NCI-H187 treated with DMSO at 0.1 percent for 48 hours (cell line): ENCODE data around the gene SPECC1.
"Not testable (repeated sequence)": the region's sequence is repeated elsewhere in the genome, so short reads cannot be mapped to it uniquely, and the experiment has no call there.

Experiments
- DNase-seq: peaks from one replicate; lab custom pipeline; 2025; lab: John Stamatoyannopoulos, UW

Gene SPECC1

DNA sequence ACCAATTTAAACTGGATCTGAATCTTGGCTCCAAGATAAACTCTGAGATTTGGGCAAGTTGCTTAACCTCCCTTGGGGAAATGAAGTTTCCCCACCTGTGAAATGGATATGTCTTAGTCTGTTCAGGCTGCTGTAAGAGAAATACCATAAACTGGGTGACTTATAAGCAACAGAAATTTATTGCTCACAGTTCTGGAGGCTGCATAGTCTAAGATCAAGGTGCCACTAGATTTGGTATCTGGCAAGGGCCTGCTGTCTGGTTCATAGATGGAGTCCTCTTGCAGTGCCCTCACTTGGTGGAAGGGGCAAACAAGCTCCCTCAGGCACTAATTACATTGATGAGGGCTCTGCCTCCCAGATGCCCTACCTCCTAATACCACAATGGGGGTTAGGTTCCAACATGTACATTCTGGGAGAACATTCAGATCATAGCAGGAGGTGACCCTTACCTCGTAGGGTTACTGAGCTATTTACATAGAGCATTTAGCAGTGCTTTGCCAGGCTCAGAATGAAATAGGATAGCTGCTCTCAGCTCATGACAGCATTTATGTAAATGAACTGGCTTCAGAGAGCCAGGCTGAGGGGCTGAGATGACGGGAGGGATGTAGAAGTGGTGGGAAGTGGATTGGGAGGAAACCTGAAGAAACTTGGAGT lies 83.9 kb downstream of the SPECC1 start:
- peak; percentile 48 for DNase-seq

DNA sequence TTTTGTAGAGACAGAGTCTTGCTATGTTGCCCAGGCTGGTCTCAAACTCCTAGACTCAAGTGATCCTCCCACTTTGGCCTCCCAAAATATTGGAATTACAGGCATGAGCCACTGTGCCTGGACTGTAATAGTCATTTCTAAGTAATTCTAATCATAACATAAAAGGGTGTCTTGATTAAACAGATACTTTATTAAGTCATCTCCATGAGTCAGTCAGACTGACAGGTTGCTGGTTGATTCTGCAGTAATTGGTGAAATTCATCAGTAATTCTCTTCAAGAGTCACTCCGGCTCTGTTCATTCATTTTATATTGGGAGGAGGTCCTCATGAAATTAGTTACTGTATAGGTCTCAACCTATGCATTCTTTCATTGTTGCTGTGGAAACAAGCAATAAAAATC lies 85.6 kb downstream of the SPECC1 start:
- DNase-seq: no peak

DNA sequence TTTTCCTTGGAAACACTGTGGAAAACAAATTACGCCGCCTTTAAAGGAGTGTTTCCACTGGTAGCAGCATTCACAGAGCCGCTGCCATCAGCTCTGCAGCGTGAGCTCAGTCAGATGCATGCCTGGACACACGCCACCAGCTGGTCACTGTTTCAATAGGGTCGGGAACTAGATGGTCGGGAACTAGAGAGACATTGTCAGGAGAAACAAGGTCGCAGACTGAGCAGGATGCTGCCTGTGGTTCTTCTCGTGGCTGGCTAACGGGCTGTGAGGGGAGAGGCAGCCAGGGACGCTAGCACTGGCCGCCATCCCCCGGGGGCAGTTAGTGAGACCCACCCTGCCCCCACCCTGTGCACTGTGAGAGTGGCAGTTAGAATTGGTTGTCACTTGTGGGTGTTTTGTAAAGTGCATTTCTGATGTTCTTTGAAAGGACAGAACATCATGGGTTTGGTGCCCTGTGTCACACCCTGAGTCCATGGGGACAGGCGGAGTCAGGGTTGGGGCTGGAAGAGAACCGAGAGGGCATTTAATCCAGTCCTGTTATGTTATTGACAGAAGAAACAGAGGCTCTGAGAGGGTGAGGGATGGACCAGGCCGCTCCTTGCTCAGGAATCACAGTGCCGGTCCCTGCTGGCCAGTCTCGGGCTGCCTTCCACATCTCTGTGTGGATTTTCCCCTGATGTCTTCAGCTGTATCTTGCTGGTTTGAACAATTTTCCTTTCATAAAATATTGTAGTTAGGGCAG lies 86.3 kb downstream of the SPECC1 start:
- DNase-seq: no peak

DNA sequence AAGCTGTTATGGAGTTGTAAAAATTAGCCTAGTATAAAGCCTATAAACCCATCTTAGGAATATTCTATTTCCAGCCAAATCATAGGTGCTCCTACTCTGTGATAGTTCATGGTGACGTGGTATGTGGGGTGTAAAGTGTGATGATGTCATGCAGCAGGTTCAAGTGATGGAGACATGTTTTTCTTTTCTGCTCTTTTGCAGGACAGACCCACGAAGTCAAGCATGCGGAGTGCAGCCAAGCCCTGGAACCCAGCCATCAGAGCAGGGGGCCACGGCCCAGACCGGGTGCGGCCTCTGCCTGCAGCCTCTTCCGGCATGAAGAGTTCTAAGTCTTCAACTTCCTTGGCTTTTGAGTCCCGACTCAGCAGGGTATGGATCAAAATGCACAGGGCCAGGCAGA lies 87.3 kb downstream of the SPECC1 start:
- DNase-seq: no peak

DNA sequence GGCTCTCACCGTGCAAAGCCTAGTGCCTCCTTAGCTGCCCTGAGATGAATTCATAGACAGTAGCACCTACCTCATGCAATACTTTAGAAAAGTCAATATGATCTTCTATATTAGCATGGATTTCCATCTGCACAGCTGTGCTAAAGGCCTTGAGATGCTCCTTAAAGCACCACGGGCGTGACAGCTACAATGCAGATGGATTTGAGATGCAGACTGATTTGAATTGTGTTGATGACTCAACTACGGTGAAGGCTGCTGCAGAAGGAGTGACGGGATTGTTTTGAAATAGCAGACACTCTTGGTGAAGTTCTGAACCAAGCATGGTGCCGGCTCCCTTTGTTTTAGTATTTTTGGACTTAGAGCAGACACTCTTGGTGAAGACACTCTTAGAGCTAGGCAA lies 88.2 kb downstream of the SPECC1 start:
- no peak for DNase-seq

DNA sequence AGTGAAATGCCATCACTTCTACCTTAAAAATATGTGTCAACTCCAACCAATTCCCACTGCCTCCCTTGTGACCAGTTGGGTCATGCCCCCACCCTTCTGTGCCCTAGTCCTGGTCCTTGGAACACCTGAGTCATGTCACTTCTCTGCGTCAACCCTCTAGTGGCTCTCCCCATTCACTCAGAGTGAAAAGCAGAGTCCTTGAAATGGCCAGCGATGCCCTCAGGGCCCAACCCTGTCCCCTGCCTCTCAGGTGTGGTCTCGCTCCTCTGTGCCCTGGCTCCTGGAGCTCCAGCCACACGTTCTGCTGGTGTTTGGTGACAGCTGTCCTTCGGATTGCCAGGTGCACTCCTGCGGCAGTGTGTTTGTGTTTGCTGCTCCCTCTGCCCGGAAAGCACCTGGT lies 89.2 kb downstream of the SPECC1 start:
- no peak for DNase-seq

DNA sequence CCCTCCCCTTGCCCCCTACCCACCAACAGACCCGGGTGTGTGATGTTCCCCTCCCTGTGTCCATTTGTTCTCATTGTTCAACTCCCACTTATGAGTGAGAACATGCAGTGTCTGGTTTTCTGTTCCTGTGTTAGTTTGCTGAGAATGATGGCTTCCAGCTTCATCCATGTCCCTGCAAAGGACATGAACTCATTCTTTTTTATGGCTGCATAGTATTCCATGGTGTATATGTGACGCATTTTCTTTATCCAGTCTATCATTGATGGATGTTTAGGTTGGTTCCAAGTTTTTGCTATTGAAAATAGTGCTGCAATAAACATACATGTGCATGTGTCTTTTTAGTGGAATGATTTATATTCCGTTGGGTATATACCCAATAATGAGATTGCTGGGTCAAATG lies 91.6 kb downstream of the SPECC1 start:
- DNase-seq: not testable (repeated sequence)

DNA sequence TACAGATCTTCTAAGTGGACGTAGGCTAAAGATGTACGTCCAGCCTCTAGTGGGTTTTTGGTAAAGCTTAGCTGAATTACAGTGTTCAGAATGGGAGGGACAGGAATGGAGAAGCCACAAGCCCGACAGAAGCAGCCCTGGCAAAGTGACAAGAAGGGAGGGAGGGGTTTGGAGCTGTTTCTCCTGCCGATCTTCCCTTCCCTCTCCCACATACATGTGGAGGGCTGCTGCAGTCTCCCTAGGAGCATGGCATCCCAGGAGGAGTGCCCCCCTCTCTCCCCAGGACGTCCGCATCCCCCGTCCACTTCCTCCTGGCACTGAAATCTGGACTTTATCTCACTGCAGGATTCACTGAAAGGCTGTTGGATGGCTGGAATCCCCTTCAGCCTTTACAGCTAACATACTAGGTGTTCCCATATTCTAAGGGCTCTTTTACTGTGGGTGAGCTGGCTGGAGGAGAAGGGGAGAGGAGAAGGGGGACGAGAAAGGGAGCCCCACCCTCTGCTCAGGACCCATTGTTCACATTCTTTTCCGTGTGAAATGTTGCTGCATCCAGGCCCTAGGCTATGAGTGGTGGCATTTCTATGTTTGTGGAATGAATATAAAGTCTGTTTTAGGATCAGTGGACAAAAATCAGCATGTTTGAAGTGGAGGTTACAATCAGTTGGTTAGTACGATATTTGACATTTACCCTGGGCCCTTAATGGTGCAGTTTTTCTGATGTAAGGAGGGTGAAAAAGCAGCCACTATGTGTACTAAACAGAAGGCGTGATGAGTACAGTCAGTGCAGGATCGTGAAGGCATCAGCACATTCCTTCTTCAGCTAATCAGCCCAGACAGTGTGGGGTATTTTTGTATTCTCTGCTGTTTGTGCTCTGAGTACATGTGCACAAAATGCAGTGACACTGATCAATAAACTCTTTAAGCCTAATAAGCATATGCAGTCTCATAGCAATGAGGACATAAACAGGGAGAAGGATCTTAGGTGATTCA lies 94.6 kb downstream of the SPECC1 start:
- no peak for DNase-seq

DNA sequence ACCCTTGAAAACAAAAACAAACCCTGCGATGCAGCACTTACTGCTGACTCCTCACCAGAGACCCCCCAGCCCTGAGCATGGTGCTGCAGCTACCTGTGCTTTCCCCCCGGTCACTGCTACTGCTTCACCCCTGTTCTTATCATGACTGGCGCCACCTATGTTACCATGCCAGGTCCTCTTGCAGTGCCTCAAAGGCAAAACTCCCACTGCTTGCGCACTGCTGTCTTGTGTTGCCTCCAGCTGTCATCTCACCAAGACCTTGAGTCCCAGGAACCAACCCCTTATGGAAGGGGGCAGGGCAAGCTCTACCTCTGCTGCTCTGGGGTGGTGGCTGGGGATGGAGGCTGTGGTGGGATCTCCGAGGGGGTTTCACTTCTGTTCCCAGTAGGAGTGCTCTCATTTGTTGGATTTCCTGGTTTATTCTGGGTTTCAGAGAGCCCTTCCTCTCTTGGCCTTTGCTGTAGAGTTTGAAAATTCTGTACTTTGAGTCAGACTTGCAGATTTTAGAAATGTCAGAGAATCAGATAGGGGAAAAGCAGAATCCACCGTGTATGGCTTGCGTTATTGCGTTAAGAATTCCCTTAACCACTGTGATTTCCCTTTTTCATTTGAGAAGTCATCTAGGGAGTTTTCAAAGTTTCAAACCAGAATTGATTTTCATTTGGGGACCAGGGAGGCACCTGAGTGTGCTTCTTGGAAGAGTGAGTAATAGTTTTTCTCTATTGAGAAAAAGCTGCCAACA lies 96.6 kb downstream of the SPECC1 start:
- no peak for DNase-seq

DNA sequence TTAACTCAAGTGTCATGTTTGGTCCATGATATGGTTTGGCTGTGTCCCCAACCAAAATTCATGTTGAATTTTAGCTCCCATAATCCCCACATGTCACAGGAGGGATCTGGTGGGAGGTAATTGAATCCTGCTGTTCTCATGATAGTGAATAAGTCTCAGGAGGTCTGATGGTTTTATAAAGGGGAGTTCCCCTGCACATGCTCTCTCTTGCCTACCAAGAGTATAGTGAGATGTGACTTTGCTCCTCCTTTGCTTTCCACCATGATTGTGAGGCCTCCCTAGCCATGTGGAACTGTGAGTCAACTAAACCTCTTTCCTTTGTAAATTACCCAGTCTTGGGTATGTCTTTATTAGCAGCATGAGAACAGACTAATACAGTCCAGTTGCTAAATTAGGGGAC lies 97.3 kb downstream of the SPECC1 start:
- not testable (repeated sequence) for DNase-seq

DNA sequence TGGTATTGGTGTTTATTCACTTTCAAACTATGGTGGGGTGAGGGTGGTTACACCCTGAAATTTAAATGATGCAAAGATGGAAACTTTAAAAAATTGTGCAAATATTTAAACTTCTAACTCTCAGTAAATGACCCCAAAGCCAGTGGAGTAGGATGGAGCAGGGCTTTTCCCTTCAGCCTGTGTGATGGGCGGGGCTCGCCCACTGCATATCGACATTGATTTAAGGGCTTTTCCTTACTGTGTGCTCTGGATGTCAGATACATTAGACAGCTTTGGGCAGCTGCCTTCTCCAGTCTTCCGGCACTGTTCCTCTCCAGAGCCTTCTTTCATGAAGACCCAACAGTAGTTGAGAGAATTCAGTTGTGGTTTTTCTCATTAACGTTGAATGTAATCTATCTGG lies 99.9 kb downstream of the SPECC1 start:
- no peak for DNase-seq

DNA sequence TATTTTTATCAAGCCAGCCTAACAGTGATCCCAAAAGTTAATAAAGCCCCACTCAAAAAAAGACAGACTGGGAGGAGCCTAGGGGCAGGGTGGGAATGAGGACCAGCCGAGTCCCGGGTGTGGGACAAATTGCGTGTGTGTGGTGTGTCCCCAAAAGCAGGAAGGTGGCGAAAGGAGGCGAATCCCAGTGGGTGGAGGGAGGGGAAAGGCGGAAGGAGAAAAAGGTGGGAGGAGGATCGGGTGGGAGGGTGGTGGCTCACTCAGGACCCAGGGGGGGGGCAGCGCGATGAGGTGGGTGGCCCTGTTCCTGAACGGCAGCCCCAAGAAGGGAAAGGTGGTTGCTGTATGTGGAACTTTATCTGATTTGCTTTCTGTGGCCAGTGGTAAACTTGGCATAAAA lies 102.4 kb downstream of the SPECC1 start:
- DNase-seq: no peak

DNA sequence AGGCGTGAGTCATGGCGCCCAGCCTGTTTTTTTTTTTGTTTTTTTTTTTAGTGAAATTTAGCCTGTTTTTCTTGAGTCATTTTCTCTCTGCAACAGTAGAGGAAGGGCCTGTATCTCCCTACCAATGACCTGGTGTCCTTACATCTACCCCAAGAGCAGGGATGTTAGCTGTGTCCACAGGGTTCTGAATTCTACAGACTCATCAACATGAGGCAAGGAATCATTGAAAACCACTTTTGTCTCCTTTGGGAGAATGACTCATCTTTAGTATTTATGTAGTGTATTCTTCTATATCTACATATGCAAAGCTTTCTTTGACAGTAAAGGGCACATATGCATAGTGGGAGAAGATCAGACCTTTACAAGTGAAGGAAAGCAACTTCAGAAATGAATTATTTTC lies 105.3 kb downstream of the SPECC1 start:
- DNase-seq: no peak

DNA sequence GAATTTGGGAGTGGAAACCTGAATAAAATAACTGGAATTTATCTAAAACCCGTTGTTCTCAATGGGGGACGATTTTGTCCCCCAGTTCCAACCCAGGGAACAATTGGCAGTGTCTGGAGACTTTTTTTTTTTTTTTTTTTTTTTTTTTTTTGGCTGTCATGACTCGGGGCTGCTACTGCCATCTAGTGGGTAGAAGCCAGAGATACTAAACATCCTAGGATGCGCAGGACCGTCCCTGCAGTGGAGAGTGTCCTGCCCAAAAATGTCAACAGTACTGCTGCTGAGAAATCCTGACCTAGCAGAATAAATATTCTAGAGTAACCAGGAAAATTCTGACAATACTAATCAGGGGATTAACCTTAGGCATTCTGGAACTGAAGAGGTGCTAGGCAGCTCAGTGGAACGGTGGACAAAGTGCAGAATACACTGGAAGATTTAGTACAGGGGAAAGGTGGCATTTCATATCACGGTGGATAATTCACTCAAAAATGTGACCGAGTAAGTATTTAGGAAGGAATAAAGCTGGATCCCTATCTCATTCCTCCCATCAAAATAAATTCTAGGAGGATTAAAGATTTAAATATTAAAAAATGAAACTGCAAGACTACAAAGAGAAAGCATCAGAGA lies 107.6 kb downstream of the SPECC1 start:
- DNase-seq: no peak

DNA sequence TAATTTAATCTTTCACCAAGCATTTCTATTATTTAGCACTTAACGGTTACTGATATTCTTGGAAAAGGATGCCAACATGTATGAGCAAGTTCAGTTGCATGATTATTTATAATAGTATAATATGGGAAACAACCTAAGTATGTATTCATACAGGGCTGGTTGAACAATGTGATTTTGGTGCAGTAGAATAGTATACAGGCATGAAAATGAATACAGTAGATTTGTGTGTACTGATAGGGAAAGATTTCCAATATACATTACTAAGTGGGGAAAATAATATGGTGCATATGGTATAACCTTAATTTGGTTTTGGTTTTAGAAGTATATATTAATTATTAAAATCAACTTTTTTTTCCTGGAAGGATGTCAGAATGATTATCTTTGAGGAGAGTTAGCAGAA lies 109.1 kb downstream of the SPECC1 start:
- no peak for DNase-seq

DNA sequence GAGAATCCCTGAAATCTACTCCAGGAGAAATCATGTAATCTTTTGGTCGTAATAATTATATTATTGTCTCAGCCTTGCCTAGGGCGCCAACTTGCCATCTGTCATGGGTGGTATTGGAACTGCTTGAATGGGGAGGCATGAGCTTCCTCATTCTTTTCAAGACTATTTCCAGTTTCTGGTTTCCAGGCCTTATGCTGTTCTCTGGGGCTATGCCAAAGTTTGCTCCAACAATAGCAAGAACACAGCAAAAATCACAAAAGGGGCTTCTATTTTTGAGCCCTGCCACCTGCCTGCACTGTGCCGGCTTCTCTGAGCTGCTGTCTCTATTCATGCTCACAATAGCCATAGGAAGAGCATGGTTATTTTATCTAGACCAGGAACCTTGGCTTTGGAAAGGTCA lies 111.7 kb downstream of the SPECC1 start:
- no peak for DNase-seq

DNA sequence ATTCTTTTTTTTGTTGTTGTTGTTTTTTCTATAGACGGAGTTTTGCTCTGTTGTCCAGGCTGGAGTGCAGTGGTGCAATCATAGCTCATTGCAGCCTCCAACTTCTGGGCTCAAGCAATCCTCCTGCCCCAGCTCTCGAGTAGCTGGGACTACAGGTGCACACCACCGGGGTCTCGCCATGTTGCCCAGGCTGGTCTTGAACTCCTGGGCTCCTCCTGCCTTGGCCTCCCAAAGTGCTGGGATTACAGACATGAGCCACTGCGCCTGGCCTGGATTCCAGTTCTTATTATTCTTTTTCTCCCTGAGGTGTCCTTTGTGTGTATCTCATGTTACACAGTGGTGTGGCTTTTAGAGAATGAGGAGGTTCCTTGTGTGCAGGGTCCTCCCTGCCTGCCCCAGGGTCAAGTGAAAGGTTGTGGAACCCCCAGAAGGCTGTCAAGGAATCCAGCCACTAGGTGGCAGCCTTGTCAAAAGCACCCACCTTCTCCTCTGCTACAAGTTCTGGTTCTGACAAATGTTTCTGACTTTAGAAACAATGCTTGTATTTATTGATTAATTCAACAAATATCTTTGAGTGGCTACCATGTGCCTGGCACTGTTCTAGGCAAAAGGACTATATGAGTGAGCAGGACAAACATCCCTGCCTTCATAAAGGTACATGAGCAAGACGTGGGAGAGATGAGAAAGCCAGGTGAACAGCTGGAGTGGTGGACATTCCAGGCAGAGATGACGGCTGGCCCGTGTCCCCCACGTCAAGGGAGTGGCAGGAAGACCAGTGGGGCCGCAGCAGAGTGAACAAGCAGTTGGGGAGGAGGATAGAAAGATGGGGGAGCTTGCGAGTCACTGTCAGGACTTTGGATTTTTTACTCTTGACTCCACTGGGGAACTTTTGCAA lies 112.4 kb downstream of the SPECC1 start:
- no peak for DNase-seq

DNA sequence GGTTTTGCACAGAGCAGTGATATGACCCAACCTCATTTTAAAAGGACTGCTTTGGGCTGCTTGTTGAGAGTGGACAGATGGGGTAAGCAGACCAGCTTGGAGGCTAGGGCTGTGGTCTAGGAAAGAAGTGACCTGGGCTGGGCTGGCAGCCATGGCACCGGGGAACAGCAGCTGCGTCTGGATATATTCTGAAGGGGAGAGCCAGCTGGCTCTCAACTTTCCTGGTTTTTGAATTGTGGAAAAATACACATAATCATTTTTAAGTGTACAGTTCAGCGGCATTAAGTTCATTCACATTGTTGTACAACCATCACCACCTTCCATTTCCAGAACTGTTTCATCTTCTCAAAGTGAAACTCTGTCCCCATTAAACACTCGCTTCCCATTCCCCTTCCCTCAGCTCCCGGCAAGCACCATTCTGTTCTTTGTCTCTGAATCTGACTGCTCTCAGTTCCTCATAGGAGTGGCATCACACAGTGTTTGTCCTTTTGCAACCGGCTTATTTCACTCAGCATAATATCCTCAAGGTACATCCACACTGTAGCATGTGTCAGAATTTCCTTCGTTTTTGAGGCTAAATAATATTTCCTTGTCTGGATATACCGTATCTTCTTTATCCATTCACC lies 113.2 kb downstream of the SPECC1 start:
- DNase-seq: no peak

DNA sequence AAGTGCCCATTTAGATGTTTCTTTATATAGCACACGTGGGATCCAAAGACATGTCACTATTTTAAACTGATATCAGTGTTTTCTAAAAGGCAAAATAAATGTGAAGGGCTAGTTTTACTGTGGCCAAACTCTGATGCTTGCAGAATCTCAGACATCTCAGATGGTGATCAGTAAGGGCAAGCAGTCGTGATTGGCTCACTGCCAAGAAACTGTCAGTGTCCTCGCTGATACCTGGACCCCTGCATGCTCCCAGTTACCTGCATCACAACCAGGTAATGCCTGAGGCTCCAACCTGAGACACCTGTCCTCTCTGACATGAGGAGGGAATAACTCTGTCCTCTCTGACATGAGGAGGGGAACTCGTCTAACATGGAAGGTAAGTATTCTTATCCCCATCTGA lies 114.0 kb downstream of the SPECC1 start:
- no peak for DNase-seq

DNA sequence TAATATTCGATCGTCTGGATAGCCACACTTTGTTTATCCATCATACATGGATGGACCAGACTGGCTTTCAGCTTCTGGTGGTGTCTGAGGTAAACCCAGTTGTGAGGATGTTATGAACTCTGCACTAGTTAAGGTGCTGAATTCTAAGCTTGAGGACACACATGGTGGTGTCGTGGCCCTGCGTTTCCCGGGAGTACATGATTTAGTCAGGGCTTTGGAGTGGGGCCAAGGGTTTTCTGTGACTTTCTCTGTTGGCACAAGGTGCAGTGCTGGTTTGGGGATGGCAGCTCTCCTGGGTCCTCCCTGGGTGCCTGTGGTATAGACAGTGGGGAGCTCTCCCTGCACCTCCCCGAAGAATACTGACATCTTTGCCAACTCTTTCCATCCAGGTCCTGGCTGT lies 116.6 kb downstream of the SPECC1 start:
- no peak for DNase-seq
